Measurements from ENCODE around the gene SSC4D. TPM values are rescaled to one million over a fixed set of nuclear protein-coding genes. Genes with fewer than 3 reads are reported as not detected.

SSC4D gene
- total RNA-seq, 3 donors from 2014 or later, result 1.9 to 2.6 TPM; not detected in 1

- H3K9me3 ChIP-seq, result no peaks in the 10 kb centered on the region
- no peak overlapping the region for H3K27ac ChIP-seq
- H3K36me3 ChIP-seq, result no peaks in the 10 kb centered on the region
- DNase-seq (ENCODE audit: low spot score in 2 of 2), result no peak
- peaks cover 0 to 10% of the 10 kb centered on the region in 2 donors for H3K4me1 ChIP-seq
- intact Hi-C loops (cut with DNase I; ENCODE audit: low total_unique reads), result no loop called here
- TF ChIP-seq POLR2AphosphoS5 (IDR thresholded peaks at IDR 0.05) (no peak), POLR2A (IDR thresholded peaks at IDR 0.05) (no peak)
- TF ChIP-seq, protein P1, sequence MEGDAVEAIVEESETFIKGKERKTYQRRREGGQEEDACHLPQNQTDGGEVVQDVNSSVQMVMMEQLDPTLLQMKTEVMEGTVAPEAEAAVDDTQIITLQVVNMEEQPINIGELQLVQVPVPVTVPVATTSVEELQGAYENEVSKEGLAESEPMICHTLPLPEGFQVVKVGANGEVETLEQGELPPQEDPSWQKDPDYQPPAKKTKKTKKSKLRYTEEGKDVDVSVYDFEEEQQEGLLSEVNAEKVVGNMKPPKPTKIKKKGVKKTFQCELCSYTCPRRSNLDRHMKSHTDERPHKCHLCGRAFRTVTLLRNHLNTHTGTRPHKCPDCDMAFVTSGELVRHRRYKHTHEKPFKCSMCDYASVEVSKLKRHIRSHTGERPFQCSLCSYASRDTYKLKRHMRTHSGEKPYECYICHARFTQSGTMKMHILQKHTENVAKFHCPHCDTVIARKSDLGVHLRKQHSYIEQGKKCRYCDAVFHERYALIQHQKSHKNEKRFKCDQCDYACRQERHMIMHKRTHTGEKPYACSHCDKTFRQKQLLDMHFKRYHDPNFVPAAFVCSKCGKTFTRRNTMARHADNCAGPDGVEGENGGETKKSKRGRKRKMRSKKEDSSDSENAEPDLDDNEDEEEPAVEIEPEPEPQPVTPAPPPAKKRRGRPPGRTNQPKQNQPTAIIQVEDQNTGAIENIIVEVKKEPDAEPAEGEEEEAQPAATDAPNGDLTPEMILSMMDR (IDR thresholded peaks at IDR 0.05), result no peak
- H3K4me3 ChIP-seq, result no peak overlapping the region
- no peaks in the 10 kb centered on the region for H3K27me3 ChIP-seq
Measured at GRCh38 chr7:76353744-76354143, 55.8 kb downstream of the SSC4D start.

DNA sequence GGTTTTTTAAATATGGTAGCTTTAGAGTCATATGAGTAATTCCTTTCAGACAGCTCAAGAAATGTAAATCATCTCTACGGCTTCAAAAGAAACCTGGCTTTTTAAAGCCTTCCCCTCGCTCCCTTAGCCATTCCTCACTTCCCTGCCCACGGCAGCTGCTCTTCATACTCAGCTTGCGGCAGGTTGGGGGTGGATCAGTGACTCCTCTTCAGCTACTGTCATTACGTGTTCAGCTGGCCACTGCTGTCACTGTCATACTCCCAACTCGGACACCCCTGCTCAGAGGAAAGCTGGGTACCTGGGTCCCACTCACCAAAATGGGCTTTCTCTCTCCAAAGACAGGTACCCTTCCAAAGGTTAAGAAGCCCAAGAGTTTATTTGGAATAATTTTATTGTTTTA is 57.3 kb downstream of the SSC4D start:
- Histone ChIP-seq H3K36me3 (no peaks in the 10 kb centered on the region), H3K4me1 (peaks cover 0 to 8% of the 10 kb centered on the region in 2 donors), H3K4me3 (no peak overlapping the region), H3K27me3 (no peaks in the 10 kb centered on the region), H3K9me3 (no peaks in the 10 kb centered on the region), H3K27ac (no peak overlapping the region)
- no peak for DNase-seq (ENCODE audit: low spot score in 2 of 2)
- TF ChIP-seq, protein P1 (IDR thresholded peaks at IDR 0.05), result no peak
- TF ChIP-seq POLR2A (IDR thresholded peaks at IDR 0.05), result no peak
- no peak for TF ChIP-seq POLR2AphosphoS5 (IDR thresholded peaks at IDR 0.05)
- intact Hi-C loops (cut with DNase I; ENCODE audit: low total_unique reads), result no loop called here

DNA sequence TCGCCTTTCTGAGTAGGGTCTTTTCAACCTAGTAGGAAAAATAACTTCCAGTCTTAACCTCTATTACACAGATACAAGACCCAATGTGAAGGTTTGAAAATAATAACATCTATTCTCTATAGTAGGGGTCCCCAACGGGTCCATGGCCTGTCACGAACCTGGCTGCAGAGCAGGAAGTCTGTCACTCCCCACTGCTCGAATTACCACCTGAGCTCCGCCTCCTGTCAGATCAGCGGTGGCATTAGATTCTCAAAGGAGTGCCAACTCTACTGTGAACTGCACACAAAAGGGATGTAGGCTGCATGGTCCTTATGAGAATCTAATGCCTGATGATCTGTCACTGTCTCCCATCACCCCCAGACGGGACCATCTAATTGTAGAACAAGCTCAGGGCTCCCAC is 58.1 kb downstream of the SSC4D start:
- H3K27ac ChIP-seq, result no peak overlapping the region
- no peaks in the 10 kb centered on the region for H3K27me3 ChIP-seq
- no peak for TF ChIP-seq POLR2A (IDR thresholded peaks at IDR 0.05)
- TF ChIP-seq, protein P1 (IDR thresholded peaks at IDR 0.05), result no peak
- TF ChIP-seq POLR2AphosphoS5 (IDR thresholded peaks at IDR 0.05), result no peak
- no peak overlapping the region for H3K4me3 ChIP-seq
- DNase-seq (ENCODE audit: low spot score in 2 of 2), result no peak
- intact Hi-C loops (cut with DNase I; ENCODE audit: low total_unique reads), result no loop called here
- no peaks in the 10 kb centered on the region for H3K9me3 ChIP-seq
- H3K4me1 ChIP-seq, result peaks cover 0 to under 1% of the 10 kb centered on the region in 2 donors
- H3K36me3 ChIP-seq, result peaks cover 5% of the 10 kb centered on the region

GRCh38 chr7:76349313-76349885 is 60.1 kb downstream of the SSC4D start:
- TF ChIP-seq, protein P1 (IDR thresholded peaks at IDR 0.05), result no peak
- TF ChIP-seq POLR2A (IDR thresholded peaks at IDR 0.05) (no peak), POLR2AphosphoS5 (IDR thresholded peaks at IDR 0.05) (no peak)
- no peaks in the 10 kb centered on the region for H3K9me3 ChIP-seq
- no peaks in the 10 kb centered on the region for H3K27me3 ChIP-seq
- intact Hi-C loops (cut with DNase I; ENCODE audit: low total_unique reads), result no loop called here
- DNase-seq (ENCODE audit: low spot score in 2 of 2), result no peak
- H3K27ac ChIP-seq, result no peak overlapping the region
- peaks cover 5% of the 10 kb centered on the region for H3K36me3 ChIP-seq
- no peak overlapping the region for H3K4me3 ChIP-seq
- no peaks in the 10 kb centered on the region for H3K4me1 ChIP-seq

DNA sequence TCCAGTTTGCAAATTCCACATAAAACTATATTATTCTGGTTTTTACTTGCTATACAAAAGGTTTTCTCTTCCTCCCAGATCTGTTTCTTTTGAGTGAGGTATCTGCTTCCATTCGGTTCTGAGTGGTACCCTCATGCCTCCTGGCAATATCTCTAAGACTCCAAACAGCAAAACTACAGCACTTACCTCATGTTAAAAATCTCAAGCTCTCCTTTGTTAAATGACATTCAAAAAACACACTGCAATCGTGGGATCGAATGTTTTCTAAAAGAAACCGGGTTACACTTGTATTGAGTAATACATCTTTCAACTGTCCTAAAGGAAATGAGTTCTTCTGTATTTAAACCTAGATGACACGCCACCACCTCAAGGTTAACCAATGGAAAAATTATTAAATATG is 61.8 kb downstream of the SSC4D start:
- TF ChIP-seq POLR2A (IDR thresholded peaks at IDR 0.05) (no peak), POLR2AphosphoS5 (IDR thresholded peaks at IDR 0.05) (no peak)
- TF ChIP-seq, protein P1 (IDR thresholded peaks at IDR 0.05), result no peak
- no peak overlapping the region for H3K27ac ChIP-seq
- no peaks in the 10 kb centered on the region for H3K27me3 ChIP-seq
- H3K4me3 ChIP-seq, result no peak overlapping the region
- peaks cover 5% of the 10 kb centered on the region for H3K36me3 ChIP-seq
- DNase-seq (ENCODE audit: low spot score in 2 of 2), result no peak
- no peaks in the 10 kb centered on the region for H3K9me3 ChIP-seq
- intact Hi-C loops (cut with DNase I; ENCODE audit: low total_unique reads), result no loop called here
- H3K4me1 ChIP-seq, result no peaks in the 10 kb centered on the region
